NCI-H2171 (cell line): ENCODE results near the gene CBX8.
A peak's percentile ranks its signal among the peaks of the same experiment; 100 is the strongest.

Source experiments
- DNase-seq: peaks from one replicate; lab custom pipeline; 2025; lab: John Stamatoyannopoulos, UW

The CBX8 gene

DNA sequence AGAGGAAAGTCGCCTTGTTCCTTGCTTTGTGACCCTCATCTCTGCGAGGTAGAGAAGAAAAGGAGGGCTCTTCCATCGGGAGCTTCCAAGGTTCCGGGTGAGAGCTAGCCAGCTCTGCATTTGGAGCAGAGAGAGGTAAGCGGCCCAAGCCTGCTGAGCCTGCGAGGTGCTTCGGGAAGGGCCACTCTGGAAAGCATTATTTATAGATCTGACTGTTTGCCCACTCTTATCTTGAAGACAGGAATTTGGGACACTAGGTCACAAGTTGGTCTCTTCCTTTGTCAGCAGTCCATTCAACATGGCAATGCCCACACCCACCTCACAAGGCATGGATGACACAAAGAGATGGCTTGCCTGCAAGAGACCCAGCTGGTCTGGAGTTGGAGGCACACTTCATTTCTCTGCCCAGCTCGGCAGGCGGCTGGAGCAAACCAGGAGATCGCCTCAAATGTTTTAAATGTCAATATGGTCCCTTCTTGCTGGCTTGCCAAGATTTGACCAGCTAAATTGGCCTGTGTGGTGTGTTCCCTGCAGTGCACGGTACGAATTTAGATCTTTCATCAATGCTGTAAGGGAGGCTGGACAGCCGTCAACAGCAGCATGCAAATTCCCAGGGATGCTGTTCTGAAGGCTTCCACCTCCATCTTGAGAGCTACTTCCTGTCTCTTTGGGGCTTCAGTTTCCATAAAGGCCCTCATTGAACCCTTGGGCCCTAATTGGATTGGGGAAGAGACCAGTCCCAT, 22.8 kb upstream of the CBX8 start:
- DNase-seq: no peak

- DNase-seq: no peak
Observed at GRCh38 chr17:79819085-79819484, 22.2 kb upstream of the CBX8 start.

- DNase-seq: no peak
Observed at GRCh38 chr17:79818026-79818758, 21.3 kb upstream of the CBX8 start.

DNA sequence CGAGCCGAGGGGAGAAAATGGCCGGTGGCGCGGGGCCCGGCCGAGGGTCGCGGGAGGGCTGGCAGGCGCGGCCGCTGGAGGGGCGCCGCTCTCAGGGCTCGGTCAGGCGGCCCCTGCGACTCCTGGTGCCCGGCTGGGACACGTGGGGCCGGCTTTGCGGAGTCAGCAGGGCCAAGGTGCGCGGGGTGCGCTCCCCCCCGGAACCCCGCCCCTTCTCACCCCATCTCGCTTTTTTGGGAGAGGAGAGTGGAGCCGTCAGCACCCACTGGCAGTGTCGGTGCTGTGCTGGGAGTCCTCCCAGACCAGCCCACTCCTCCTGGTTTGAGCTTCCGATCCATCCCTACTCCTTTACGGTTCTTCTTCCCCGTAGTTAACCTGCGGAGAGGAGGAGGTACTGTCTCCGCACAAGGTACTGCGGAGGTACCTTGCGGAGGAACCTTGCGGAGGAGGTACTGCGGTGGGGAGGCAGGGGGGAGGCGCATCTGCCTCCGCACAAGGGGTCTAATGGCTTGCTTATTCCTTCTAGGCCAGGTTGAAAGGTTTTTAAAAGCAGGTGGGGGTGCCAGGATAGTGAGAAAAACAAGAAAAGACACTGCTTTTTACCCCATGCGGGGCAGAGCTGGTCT, 19.1 kb upstream of the CBX8 start:
- no peak for DNase-seq

DNA sequence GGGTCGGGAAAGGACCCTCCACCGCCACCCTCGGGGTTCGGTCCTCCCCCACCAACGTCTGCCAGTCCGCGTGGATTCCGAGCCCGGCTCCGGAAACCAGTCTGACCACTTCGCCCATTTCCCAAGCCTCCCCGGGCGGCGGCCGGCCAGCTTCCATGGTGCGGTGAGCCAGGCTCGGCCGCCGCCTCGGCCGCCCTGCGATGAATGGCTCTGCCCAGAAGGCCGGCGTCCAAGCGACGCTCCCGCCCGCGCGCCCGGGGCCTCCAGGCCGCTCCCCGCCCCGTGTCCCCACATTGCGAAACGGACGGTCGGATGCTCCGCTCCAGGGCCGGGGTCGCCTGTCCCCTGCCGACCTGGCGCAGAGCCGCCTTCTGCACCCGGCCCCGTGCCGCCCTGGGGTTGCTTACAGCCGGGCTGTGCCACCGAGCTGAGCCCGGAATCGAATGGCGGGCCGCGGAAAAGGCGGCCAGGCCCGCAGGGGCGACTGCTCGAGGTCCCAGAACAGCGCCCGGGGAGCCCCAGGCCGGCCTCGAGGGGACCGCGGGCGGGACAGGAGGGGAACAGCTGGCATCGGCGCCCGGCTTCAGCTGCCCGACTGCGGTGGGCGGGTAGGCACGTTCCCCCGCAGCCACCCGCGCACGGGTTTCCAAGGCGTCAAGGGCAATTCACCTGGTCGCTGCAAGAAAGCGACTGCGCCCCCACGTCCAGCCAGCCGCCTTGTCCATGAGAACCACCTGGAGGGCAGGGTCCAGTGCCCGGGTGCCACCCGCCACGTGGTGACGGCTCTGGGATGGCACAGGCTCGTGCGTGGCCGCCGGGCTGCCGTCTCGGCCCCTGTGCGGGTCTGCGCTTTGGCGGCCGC, 18.3 kb upstream of the CBX8 start:
- DNase-seq: no peak

- no peak for DNase-seq
Observed at GRCh38 chr17:79814127-79814973, 17.5 kb upstream of the CBX8 start.

DNA sequence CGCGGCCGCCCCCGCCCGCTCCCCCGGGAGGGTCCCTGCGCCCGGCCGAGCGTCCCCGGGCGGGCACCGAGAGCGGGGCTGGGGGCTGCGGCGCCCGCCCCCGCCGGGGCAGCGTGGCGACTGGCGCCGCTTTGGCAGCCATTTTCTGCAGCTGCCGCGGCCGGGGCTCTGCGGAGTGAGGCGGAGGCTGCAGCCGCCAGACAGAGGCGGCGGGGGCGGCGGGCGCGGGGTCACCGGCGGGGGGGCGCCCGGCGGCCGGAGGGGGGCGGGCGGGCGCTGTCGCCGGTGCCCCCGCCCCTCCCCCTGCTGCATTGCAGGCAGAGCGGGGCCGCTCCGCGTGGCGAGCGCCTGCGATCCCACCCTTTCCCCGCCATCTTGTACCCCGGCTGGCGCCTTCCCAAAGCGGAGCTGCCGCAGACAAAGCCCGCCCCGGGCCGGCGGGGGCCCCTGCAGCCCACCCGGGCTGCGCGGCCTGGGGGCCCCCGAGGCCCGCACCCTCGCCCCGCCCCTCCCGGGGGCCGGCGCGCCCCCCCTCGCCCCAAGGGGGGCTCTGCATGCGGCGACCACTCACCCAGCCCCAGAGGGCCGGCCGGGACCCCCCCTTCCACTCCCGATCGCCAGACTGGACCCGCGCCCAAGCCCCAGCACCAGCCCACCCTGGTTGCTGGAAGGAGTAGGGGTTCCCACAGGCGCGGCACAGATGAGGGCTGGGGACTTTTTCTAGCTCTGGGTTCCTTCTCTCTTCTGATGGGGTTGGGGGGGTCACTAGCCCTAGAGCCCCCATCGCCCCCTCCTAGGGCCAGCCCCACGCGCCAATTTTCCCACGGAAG, 16.6 kb upstream of the CBX8 start:
- peak; percentile 74 for DNase-seq

GRCh38 chr17:79812353-79813258, 15.7 kb upstream of the CBX8 start:
- DNase-seq: no peak

DNA sequence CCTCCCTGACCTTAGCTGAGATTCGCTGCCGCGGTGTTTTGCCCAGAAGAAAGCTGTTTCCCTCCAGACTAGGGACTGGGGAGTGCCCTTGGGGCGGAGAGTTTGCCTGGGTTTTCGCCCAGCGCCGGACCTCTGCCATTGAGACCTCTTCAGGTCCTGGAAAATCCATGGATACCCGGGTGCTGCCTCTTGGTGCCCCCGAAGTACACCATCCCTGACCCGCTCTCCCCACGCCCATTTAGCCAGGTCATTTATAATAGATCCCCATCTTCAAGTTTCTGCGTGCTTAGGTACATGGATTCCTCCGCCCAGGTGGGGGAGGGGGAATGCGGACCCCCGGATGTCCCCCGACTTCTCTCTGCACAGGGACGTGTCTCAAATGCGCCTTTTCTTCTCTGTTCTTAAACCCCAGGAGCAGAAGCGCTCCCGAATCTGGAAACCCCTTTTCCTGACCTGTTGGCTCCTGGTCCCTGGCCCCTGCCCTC, 15.0 kb upstream of the CBX8 start:
- DNase-seq: no peak

- DNase-seq: peak; percentile 64
Observed at GRCh38 chr17:79811011-79811867, 14.4 kb upstream of the CBX8 start.

DNA sequence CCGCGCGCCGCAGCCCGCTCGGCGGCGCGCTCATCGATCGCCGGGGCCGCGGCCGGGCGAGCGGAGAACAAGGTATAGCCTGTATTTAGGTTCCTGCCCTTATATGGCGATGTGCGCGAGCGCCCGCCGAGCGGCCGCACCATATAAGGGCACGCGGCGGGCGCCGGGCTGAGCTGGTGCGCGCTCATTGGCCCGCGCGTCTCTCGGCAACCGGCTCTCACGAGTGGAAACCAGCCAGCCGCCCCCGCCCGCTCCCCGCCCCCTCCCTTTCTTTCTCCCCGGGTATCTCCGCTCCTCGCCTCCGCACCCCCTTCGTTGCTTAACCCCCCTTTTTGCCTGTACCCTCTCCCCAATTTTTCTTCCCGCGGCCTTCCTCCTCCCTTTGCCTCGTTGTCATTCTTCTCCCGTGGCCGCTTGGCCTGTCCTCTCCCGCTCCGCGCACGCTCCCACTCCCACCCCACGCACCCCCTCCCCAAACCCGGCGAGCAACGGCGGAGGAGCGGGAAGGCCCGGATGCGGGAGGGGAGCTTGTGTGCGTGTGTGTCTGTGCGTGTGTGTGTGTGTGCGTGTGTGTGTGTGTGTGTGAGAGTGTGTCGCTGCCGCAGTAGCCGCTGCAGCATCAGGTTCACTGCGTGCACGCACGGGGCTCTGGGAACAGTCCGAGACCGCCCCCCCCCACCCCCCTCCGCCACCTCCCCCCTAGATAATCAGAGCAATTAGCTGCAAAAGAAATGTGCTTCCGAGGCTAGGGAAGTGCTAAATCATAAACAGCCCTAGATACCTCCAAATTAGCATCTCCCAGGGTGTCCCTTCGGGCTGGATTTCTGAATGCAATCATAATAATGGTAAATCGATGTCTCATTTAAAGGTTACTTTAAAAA, 13.5 kb upstream of the CBX8 start:
- peak; percentile 93 for DNase-seq

DNA sequence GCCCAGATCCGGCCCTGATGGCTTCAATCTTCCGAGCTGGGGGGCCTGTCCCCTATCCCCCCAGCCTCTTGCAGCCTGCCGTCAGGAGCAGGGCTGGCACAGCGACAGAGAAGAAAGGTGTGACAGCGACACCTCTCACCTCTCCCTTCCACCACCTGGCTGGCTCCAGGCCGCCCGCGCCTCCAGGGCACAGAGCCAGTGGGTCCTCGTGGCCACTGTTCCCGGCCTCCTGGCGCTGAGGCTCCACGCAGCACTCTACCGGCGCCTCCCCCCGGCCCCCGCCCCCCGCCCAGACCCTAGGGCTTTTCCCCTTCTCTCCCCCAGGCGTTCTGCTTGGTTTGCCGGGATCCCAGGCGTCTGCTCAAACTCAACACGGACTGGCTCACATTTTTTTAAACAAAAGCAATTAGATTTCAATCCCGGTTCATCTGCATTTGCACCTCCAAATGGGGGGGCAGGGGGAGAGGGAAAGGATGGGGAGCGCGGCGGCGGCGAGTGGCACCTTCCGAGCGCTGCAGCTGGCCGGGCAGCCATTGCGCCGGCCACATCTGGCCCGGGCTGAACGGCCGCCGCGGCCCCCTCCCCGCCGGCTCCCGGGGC, 12.8 kb upstream of the CBX8 start:
- no peak for DNase-seq

DNA sequence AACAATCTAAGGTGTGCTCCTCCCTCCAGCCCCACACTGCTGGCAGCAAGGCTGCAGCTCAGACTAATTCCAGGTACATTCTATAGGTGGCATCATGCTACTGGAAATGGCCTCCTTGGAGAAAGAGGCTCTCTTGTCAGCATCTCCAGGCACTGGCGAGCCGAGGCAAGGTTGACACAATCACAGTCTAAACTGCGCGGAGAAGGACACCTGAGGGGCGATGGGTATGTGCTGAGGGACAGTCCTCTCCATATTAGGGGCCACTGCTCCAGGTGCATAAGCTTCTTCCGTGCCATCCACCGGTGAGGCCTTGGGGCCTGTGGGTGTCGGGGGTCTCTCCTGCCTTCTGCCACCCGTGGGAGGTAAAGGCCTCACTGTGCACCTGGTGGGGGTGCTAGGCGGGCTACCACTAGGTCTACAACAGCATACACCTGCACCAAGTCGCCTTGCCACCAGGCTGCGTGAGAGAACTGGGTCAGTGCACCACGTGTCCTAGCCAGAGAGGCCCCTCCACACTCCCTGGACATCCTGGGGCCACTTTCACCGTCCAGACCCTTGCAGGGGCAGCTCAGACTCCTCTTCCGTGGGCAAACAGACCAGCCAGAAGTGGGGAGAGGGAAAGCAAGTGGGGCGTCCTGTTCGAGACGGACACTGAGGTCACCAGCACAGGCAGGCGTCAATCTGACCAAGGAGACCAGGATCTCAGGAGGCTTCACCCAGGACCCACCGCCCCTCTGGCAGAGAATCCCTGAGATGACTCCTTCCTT, 12.1 kb upstream of the CBX8 start:
- DNase-seq: no peak

DNA sequence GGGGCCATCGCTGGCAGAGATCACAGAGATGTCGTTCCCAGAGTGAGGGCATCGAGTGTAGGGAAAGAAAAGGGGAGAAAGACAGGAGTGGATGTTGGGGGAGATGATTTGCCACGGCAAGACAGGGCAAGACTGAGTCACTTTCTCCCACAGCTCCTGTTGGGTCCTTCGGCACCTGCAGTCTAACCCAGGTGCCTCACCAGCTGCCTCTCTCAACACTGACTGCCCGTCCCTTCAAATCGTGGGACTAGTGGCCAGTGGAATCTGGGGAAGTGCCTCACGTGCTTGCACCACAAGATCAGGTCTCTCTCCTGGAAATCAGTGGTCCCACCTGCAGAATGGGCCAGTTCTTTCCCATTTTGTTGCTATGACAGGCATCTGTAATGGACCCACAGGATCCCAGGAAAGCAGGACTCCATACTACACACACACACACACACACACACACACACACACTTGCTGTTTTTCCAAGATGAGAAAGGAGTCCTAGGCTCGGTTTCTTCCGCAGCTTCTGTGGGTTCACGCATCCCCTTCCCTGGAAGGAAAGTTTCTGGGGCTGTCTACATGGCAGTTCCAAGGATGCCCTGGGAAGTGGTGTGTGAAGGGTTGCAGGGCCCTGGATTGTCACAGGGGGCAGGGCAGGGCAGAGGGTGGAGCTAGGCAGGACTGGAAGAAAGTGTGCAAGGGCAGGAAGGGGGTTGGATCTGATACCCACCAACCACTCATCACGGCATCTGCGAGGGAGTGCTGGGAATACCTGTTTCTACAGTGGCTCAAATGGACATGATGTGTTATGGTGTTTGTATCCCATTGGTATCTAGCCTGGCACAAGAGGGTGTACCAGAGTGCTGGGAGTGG, 10.2 kb upstream of the CBX8 start:
- DNase-seq: no peak

GRCh38 chr17:79806446-79806760, 9.5 kb upstream of the CBX8 start:
- DNase-seq: no peak
